H1 (cell line): ENCODE measurements around the gene NUCB1. TPM values are rescaled to one million over a fixed set of nuclear protein-coding genes. Genes with fewer than 3 reads are reported as not detected.

Source experiments
- CBX5 ChIP-seq: fragments of 300-800, 300-1000 bp; sonication (generic); IDR thresholded peaks from 2 replicates; pipeline ENCODE4 v1.7.1; 2016; ENCODE audit warnings: antibody characterized with exemption, low read length, low read depth
- CHD1 ChIP-seq: IDR thresholded peaks from 2 replicates; pipeline ENCODE4 v1.6.1; 2012; ENCODE audit warnings: low read depth, low read length, improper control_type of control experiment
- CTCF ChIP-seq, 3 experiments: IDR thresholded peaks; 1 replicate in 2 of 3; 2 replicates in 1 of 3; pipeline versions ENCODE4 v1.5.1 to v1.6.1; 2011; ENCODE audit warnings: low read length in 3 of 3, mild to moderate bottlenecking in 3 of 3, inconsistent platforms in 2 of 3, low read depth in 1 of 3, moderate library complexity in 1 of 3; ENCODE audit not compliant: insufficient read depth in 1 of 3; ENCODE audit errors: control extremely low read depth in 1 of 3
- EGR1 ChIP-seq: IDR thresholded peaks from 2 replicates; pipeline ENCODE4 v1.6.1; 2011; ENCODE audit warnings: low read depth, low read length, borderline replicate concordance
- EP300 ChIP-seq, 2 experiments: IDR thresholded peaks; 1 replicate in 1 of 2; 2 replicates in 1 of 2; pipeline ENCODE4 v1.6.1; 2011 to 2012; ENCODE audit warnings: low read depth in 2 of 2, low read length in 2 of 2, mild to moderate bottlenecking in 2 of 2, borderline replicate concordance in 1 of 2, inconsistent platforms in 1 of 2, moderate library complexity in 1 of 2
- GTF2F1 ChIP-seq: IDR thresholded peaks from 2 replicates; pipeline ENCODE4 v1.6.1; 2012; ENCODE audit warnings: low read depth, low read length, improper control_type of control experiment, borderline replicate concordance
- POU5F1 ChIP-seq: IDR thresholded peaks from 2 replicates; pipeline ENCODE4 v1.6.1; 2011; ENCODE audit warnings: low read depth, mild to moderate bottlenecking, low read length, moderate library complexity
- TAF1 ChIP-seq: IDR thresholded peaks from 2 replicates; pipeline ENCODE4 v1.6.1; 2011; ENCODE audit warnings: mild to moderate bottlenecking, low read depth, low read length
- YY1 ChIP-seq: IDR thresholded peaks from 2 replicates; pipeline ENCODE4 v1.6.1; 2011; ENCODE audit warnings: low read depth, mild to moderate bottlenecking, low read length
- polyA plus RNA-seq, 7 experiments: library from polyadenylated mRNA; depleted of rRNA in 3 of 7; stranded (reverse) in 5 of 7; unstranded in 2 of 7; fragments of >200 nt in 5 of 7; fragments of 200-250 nt in 2 of 7; gene quantifications; 1 replicate in 5 of 7; 2 replicates in 1 of 7; 4 replicates in 1 of 7; pipeline versions ENCODE4 v1.2.1 to v1.2.3, GENCODE V29; 2011 to 2013; ENCODE audit warnings: missing spikeins in 2 of 7, mixed read lengths in 2 of 7
- total RNA-seq: library from RNA; stranded (reverse); fragmentation: NEBNext Ultra II Directional; extraction: Animal tissue kit (Norgen Biotek cat#: 25700); gene quantifications from 2 replicates; pipeline ENCODE4 v1.2.1, GENCODE V29; 2021
- TF ChIP-seq, protein P1 (sequence below): fragments of 300-600 bp; sonication (generic); IDR thresholded peaks from 2 replicates; pipeline ENCODE4 v1.7.1; 2012; ENCODE audit warnings: low read length, moderate library complexity, mild to moderate bottlenecking, inconsistent platforms; ENCODE audit not compliant: insufficient replicate concordance

Gene NUCB1
- total and polyA plus RNA-seq, 2 of the 8 experiments (the other 6 are each of a cell fraction or from before 2014, with no cell fraction given) = 111 to 121 TPM

GRCh38 chr19:48877855-48878195 is 22.3 kb upstream of the NUCB1 start (continued):
- TF ChIP-seq, protein P1, sequence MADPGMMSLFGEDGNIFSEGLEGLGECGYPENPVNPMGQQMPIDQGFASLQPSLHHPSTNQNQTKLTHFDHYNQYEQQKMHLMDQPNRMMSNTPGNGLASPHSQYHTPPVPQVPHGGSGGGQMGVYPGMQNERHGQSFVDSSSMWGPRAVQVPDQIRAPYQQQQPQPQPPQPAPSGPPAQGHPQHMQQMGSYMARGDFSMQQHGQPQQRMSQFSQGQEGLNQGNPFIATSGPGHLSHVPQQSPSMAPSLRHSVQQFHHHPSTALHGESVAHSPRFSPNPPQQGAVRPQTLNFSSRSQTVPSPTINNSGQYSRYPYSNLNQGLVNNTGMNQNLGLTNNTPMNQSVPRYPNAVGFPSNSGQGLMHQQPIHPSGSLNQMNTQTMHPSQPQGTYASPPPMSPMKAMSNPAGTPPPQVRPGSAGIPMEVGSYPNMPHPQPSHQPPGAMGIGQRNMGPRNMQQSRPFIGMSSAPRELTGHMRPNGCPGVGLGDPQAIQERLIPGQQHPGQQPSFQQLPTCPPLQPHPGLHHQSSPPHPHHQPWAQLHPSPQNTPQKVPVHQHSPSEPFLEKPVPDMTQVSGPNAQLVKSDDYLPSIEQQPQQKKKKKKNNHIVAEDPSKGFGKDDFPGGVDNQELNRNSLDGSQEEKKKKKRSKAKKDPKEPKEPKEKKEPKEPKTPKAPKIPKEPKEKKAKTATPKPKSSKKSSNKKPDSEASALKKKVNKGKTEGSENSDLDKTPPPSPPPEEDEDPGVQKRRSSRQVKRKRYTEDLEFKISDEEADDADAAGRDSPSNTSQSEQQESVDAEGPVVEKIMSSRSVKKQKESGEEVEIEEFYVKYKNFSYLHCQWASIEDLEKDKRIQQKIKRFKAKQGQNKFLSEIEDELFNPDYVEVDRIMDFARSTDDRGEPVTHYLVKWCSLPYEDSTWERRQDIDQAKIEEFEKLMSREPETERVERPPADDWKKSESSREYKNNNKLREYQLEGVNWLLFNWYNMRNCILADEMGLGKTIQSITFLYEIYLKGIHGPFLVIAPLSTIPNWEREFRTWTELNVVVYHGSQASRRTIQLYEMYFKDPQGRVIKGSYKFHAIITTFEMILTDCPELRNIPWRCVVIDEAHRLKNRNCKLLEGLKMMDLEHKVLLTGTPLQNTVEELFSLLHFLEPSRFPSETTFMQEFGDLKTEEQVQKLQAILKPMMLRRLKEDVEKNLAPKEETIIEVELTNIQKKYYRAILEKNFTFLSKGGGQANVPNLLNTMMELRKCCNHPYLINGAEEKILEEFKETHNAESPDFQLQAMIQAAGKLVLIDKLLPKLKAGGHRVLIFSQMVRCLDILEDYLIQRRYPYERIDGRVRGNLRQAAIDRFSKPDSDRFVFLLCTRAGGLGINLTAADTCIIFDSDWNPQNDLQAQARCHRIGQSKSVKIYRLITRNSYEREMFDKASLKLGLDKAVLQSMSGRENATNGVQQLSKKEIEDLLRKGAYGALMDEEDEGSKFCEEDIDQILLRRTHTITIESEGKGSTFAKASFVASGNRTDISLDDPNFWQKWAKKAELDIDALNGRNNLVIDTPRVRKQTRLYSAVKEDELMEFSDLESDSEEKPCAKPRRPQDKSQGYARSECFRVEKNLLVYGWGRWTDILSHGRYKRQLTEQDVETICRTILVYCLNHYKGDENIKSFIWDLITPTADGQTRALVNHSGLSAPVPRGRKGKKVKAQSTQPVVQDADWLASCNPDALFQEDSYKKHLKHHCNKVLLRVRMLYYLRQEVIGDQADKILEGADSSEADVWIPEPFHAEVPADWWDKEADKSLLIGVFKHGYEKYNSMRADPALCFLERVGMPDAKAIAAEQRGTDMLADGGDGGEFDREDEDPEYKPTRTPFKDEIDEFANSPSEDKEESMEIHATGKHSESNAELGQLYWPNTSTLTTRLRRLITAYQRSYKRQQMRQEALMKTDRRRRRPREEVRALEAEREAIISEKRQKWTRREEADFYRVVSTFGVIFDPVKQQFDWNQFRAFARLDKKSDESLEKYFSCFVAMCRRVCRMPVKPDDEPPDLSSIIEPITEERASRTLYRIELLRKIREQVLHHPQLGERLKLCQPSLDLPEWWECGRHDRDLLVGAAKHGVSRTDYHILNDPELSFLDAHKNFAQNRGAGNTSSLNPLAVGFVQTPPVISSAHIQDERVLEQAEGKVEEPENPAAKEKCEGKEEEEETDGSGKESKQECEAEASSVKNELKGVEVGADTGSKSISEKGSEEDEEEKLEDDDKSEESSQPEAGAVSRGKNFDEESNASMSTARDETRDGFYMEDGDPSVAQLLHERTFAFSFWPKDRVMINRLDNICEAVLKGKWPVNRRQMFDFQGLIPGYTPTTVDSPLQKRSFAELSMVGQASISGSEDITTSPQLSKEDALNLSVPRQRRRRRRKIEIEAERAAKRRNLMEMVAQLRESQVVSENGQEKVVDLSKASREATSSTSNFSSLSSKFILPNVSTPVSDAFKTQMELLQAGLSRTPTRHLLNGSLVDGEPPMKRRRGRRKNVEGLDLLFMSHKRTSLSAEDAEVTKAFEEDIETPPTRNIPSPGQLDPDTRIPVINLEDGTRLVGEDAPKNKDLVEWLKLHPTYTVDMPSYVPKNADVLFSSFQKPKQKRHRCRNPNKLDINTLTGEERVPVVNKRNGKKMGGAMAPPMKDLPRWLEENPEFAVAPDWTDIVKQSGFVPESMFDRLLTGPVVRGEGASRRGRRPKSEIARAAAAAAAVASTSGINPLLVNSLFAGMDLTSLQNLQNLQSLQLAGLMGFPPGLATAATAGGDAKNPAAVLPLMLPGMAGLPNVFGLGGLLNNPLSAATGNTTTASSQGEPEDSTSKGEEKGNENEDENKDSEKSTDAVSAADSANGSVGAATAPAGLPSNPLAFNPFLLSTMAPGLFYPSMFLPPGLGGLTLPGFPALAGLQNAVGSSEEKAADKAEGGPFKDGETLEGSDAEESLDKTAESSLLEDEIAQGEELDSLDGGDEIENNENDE = no peak
- TF ChIP-seq POU5F1 = no peak
- TF ChIP-seq YY1 = no peak
- TF ChIP-seq CHD1 = no peak
- TF ChIP-seq EP300 (IDR thresholded peaks at IDR 0.05; ENCODE audit: borderline replicate concordance in 1 of 2, low read depth in 2 of 2, low read length in 2 of 2) = no peak
- no peak for TF ChIP-seq CBX5
- TF ChIP-seq TAF1 = no peak
- TF ChIP-seq CTCF (IDR thresholded peaks at IDR 0.05; ENCODE audit: control extremely low read depth in 1 of 3, insufficient read depth in 1 of 3, low read depth in 1 of 3, low read length in 3 of 3) = no peak
- no peak for TF ChIP-seq EGR1
- TF ChIP-seq GTF2F1 = no peak
